ENCODE data around the gene GPBAR1. TPM values are rescaled to one million over a fixed set of nuclear protein-coding genes. Genes with fewer than 3 reads are reported as not detected.
A peak's percentile ranks its signal among the peaks of the same experiment; 100 is the strongest.
"Not testable (repeated sequence)": the region's sequence is repeated elsewhere in the genome, so short reads cannot be mapped to it uniquely, and the experiment has no call there.

Gene GPBAR1
- total RNA-seq, 1 donor from 2014 or later, result 2.4 TPM

GRCh38 chr2:218266316-218266979 lies 5.6 kb downstream of the GPBAR1 start:
- DNase-seq (ENCODE audit: low spot score), result no peak

GRCh38 chr2:218267259-218267658 lies 6.4 kb downstream of the GPBAR1 start:
- DNase-seq (ENCODE audit: low spot score), result no peak

DNA sequence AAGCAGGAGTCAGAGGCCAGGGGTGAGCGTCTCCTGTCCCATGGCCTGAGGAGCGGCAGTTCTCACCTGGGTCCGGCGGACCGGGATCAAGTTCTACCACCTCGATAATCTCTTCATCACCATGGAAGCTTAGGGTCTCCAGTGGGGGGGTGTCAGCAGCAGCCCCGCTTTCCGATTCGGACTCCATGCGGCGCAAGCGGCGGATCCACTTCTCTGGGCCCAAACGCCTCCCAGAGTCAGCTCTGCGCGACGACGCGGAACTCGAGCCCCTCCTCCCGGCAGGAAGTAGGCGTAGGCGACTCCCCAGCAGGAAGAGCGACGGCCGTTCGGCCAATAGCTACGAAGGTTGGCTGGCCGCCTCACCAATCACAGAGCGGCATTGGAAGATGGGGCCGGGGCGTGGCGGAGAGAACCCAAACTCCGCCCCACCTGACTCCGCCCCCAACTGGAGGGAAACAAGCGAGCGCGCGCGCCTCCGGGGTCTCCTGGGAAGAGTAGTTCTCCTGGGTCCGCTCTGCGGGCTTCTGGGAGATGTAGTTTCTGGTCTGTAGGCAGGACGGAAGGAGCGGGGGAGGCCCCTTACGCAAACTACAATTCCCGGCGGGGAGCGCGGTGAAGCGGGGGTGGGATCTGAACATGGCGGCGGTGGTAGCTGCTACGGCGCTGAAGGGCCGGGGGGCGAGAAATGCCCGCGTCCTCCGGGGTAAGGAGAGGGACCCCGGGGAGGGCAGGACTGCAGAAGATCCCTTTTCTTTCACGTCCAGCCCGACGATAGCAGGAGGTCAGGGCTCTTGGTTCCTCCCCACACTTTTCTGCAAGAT lies 9.3 kb downstream of the GPBAR1 start, which contains the start of the genes AAMP and PNKD:
Gene AAMP, minus strand, starts transcription at position 238 of the 821 bp plus-strand sequence. Its CDS starts 51 bp downstream, at position 187.
Gene PNKD, plus strand, starts transcription at position 620 of the 821 bp plus-strand sequence. Its CDS starts 17 bp downstream, at position 637.
- peak; percentile 100 for DNase-seq (ENCODE audit: low spot score)

GRCh38 chr2:218270721-218271486 lies 10.1 kb downstream of the GPBAR1 start:
- no peak for DNase-seq (ENCODE audit: low spot score)

DNA sequence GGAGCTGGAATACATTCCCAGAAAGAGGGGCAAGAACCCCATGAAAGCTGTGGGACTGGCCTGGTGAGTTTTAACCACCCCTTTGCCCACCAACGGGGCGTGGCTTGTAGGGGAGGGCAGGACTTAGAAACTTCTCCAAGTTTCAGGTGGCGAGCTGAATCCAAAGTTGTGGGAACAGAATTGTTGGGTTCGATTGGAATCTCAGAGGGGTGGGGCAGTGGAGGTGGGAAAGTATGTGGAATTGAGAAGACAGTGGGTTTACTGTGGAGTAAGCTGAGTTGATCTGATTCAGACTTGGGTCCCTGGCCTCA lies 10.6 kb downstream of the GPBAR1 start:
- DNase-seq (ENCODE audit: low spot score), result no peak

- no peak for DNase-seq (ENCODE audit: low spot score)
These were observed 11.2 kb downstream of the GPBAR1 start for GRCh38 chr2:218271865-218272530.

- DNase-seq (ENCODE audit: low spot score), result peak; percentile 92
These were observed 11.9 kb downstream of the GPBAR1 start for GRCh38 chr2:218272531-218273212.

GRCh38 chr2:218273214-218273907 lies 12.5 kb downstream of the GPBAR1 start:
- not testable (repeated sequence) for DNase-seq (ENCODE audit: low spot score)

GRCh38 chr2:218273908-218274249 lies 13.1 kb downstream of the GPBAR1 start:
- DNase-seq (ENCODE audit: low spot score), result no peak

DNA sequence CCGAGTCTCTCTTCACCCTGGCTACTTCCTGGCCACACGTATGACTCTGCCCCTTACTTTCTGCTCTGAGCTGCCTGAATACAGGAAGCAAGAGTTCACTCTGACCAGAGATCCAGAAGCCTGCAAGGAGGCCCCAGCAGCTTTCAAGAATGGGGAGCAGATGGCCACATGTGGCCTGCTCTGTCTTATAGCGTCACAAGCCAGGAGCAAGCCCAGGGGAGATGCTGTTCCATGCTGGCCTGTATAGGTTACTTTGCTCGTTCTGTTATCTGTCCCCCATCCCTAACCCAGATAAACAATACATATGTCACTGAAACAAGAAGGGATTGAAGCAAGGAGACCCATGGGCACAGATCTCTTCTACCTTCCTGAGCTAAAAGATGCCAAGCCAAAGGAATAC lies 13.8 kb downstream of the GPBAR1 start:
- no peak for DNase-seq (ENCODE audit: low spot score)

GRCh38 chr2:218275371-218276072 lies 14.7 kb downstream of the GPBAR1 start:
- DNase-seq (ENCODE audit: low spot score), result no peak

GRCh38 chr2:218276986-218277755 lies 16.4 kb downstream of the GPBAR1 start:
- no peak for DNase-seq (ENCODE audit: low spot score)

GRCh38 chr2:218277921-218278320 lies 17.1 kb downstream of the GPBAR1 start:
- no peak for DNase-seq (ENCODE audit: low spot score)

GRCh38 chr2:218278531-218279360 lies 17.9 kb downstream of the GPBAR1 start:
- no peak for DNase-seq (ENCODE audit: low spot score)

GRCh38 chr2:218280260-218280870 lies 19.6 kb downstream of the GPBAR1 start:
- DNase-seq (ENCODE audit: low spot score), result no peak

DNA sequence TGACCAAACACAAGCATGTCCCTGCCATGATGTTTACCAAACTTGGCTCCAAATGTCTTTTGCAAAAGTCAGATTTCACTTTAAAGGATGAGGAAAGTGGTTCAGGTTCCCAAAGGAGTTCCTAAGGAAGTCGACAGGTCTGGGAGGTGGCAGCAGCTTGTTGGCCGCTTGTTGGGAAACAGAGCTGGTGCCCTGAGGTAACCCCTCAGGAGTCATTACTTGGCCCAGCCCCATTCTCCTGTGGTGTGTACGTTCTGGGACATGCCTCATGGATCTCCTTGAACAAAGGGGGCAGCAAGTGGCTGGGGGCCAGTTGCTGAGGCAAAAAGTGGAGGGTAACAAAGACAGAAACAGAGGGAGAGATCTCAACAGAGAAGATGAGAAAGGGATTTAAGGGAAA lies 20.6 kb downstream of the GPBAR1 start:
- DNase-seq (ENCODE audit: low spot score), result no peak

DNA sequence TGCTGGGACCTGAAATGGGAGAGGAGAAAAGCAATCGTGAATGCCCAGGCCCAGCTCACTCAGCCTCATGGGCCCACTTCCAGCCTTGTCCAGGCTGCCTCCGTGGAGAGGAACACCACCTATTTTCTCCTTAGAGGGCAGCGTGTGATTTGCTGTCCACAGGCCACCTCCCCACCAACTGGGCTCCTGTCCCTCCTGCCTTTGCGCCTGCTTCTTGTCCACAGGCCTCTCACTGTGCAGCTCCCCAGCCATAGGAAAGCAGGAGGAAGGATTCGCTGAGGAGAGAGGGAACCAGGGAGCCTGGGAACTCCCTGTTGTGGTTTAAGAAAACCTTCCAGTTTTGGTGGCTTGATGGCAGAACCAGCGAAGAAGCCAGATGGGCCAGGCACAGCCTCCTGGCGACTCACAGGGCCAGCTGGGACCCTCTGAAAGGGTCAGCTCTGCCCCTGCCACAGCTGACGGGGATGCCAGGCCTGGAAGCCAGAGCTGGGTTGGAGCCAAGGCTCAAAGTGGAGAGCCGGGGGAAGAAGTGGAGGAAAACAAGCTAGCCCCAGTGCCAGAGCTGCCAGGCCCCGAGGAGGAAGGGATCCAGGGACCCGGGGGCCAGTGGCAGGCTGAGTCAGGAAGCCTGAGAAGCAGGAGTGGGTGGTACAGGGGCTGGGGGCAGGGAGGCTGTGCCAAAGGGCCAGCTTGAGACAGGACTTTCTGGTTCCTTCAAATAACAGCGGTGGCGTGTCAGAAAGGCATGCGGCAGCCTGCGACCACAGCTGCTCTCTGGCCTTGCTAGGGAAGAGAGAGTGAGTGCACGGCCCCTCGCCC lies 21.6 kb downstream of the GPBAR1 start:
- DNase-seq (ENCODE audit: low spot score), result no peak

All from umbilical cord (tissue), 2 donors.